ENCODE data around the gene UQCRQ.

Gene UQCRQ

GRCh38 chr5:132871459-132872284 is 5.2 kb downstream of the UQCRQ start:
- DNase-seq: no peak

- DNase-seq: no peak
These were observed 6.3 kb downstream of the UQCRQ start for GRCh38 chr5:132872788-132873118.

GRCh38 chr5:132873119-132873929 is 6.9 kb downstream of the UQCRQ start, which contains the start of gene LEAP2:
Gene LEAP2, plus strand, starts transcription at chr5:132873668. Its CDS starts 27 bp downstream, at chr5:132873695.
- no peak for DNase-seq

GRCh38 chr5:132873930-132874271 is 7.5 kb downstream of the UQCRQ start:
- no peak for DNase-seq

GRCh38 chr5:132876020-132876759 is 9.7 kb downstream of the UQCRQ start:
- no peak for DNase-seq

GRCh38 chr5:132877466-132877865 is 11.0 kb downstream of the UQCRQ start:
- DNase-seq: no peak

GRCh38 chr5:132877938-132878337 is 11.5 kb downstream of the UQCRQ start:
- DNase-seq: no peak

GRCh38 chr5:132883261-132883834 is 16.9 kb downstream of the UQCRQ start:
- DNase-seq: peak; percentile 49

GRCh38 chr5:132884548-132884947 is 18.1 kb downstream of the UQCRQ start:
- DNase-seq: no peak

GRCh38 chr5:132886064-132886823 is 19.8 kb downstream of the UQCRQ start:
- no peak for DNase-seq

GRCh38 chr5:132887283-132887682 is 20.8 kb downstream of the UQCRQ start:
- no peak for DNase-seq

GRCh38 chr5:132889501-132889900 is 23.1 kb downstream of the UQCRQ start:
- no peak for DNase-seq

GRCh38 chr5:132890817-132891216 is 24.4 kb downstream of the UQCRQ start:
- no peak for DNase-seq

GRCh38 chr5:132895719-132896305 is 29.4 kb downstream of the UQCRQ start:
- no peak for DNase-seq

- no peak for DNase-seq
These were observed 30.2 kb downstream of the UQCRQ start for GRCh38 chr5:132896685-132897084.

GRCh38 chr5:132898094-132898493 is 31.7 kb downstream of the UQCRQ start:
- no peak for DNase-seq

GRCh38 chr5:132901036-132901435 is 34.6 kb downstream of the UQCRQ start:
- DNase-seq: no peak

GRCh38 chr5:132901730-132902129 is 35.3 kb downstream of the UQCRQ start:
- no peak for DNase-seq

GRCh38 chr5:132905938-132906337 is 39.5 kb downstream of the UQCRQ start:
- DNase-seq: no peak

GRCh38 chr5:132907161-132907560 is 40.7 kb downstream of the UQCRQ start:
- no peak for DNase-seq

GRCh38 chr5:132909702-132910101 is 43.3 kb downstream of the UQCRQ start:
- DNase-seq: no peak

GRCh38 chr5:132915681-132916080 is 49.2 kb downstream of the UQCRQ start:
- no peak for DNase-seq
